Erythroblast (primary cell): Measurements from ENCODE around the gene P2RX2.

Source experiments
- GATA1 ChIP-seq: IDR thresholded peaks from 2 replicates; pipeline ENCODE4 v1.6.1; 2011; ENCODE audit warnings: low read depth, mild to moderate bottlenecking, control low read depth, low read length, moderate library complexity
- POLR2A ChIP-seq: IDR thresholded peaks from 2 replicates; pipeline ENCODE4 v1.6.1; 2011; ENCODE audit warnings: mild to moderate bottlenecking, low read length

DNA sequence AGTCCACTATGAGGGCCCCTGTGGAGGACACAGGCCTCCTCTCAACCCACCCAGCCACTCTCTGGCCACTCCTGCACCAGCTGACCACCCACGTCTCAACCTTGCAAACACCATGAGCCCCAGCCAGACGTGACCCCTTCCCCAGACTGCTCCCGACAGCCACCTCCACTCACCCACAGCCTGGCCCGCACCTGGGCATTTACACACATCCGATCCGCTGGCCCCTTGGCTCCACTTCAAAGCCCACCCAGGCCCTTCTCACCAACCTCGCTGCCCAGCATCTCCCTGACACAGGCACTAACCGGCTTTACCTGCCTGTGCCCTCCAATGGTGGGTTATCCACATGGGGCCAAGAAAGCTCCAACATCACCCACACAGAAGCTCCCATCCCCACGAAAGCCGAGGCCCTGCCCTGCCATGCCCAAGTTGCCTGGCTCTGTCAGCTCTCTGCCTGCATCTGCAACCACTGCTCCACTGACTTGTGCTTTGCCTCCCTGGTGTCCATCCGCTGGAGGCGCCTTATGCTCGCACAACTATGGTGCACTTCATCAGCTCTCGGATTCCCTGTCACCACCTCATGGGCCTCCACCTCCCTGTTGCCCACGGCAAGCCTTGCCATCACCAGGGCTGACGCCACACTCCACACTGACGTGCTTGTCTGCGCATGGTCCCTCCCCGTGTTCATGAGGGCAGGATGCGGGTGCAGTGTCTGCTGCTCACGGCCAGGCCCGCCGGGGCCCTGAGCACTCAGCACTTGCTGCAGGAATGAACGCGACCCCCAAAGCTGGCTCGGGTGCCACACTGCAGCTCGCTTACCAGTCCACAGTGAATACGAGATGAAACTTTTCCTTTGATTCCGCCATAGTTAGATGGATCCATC, 16.7 kb downstream of the P2RX2 start:
- TF ChIP-seq POLR2A (no peak), GATA1 (no peak)
